GM12892 (cell line): ENCODE data around the gene FIBCD1.

Experiments
- POLR2A ChIP-seq: IDR thresholded peaks from 2 replicates; pipeline ENCODE4 v1.6.1; 2011; ENCODE audit warnings: low read depth, low read length, control low read depth
- POLR2AphosphoS5 ChIP-seq: IDR thresholded peaks from 2 replicates; pipeline ENCODE4 v1.6.1; 2011; ENCODE audit warnings: low read depth, low read length, control low read depth

DNA sequence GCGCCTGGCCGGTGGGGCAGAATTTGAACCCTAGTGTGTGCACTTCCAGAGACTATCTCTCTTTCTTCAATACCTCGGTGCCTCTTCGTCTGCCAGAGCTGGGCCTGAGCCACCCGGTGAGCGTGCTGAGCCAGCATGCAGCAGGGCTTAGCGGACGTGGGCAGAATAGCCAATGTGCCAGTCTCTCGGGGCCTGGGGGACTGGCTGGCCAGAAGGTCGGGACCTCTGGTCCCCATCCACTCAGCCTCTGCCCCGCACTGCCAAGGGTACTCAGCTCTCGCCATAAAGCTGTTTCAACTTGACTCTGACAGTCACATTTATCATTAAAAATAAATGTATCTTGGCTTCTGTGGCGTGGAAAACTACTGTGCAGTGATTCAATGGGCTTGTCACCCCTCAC, 4.2 kb upstream of the FIBCD1 start:
- TF ChIP-seq POLR2AphosphoS5, result no peak
- TF ChIP-seq POLR2A, result no peak
